Breast epithelium (tissue), 3 donors: ENCODE results near the gene PDLIM4.

Experiments
- CTCF ChIP-seq, 3 donors: fragments of 450-650 bp; IDR thresholded peaks; one replicate each; pipeline ENCODE4 v1.5.1; 2016 to 2017; ENCODE audit warnings: antibody characterized with exemption in 3 of 3, mild to moderate bottlenecking in 3 of 3, moderate library complexity in 3 of 3
- POLR2A ChIP-seq: fragments of 450-650 bp; IDR thresholded peaks from one replicate; pipeline ENCODE4 v1.6.1; 2016; ENCODE audit warnings: antibody characterized with exemption, mild to moderate bottlenecking, moderate library complexity
- POLR2AphosphoS5 ChIP-seq, 3 donors: sonication (generic); formaldehyde crosslinking; IDR thresholded peaks; one replicate each; pipeline ENCODE4 v1.6.1; 2017; ENCODE audit warnings: antibody characterized with exemption in 3 of 3

GRCh38 chr5:132261881-132262845, 4.7 kb downstream of the PDLIM4 start:
- TF ChIP-seq CTCF (IDR thresholded peaks at IDR 0.05) (no peak), POLR2A (no peak), POLR2AphosphoS5 (IDR thresholded peaks at IDR 0.05) (no peak)
